NB4 (cell line): ENCODE measurements around the gene OLFM2.

Experiments used
- DNase-seq: peaks from one replicate; pipeline ENCODE4 v3.0.0; 2010; ENCODE audit warnings: low read depth
- H3K4me3 ChIP-seq: one replicate; pipeline ENCODE4 v1.5.1; 2011; ENCODE audit warnings: mild to moderate bottlenecking, low read depth, low read length, moderate library complexity
- CTCF ChIP-seq: IDR thresholded peaks from one replicate; pipeline ENCODE4 v1.5.1; 2012; ENCODE audit warnings: low read depth, low read length
- MAX ChIP-seq: IDR thresholded peaks from 2 replicates; pipeline ENCODE4 v1.6.1; 2011; ENCODE audit warnings: low read depth, low read length
- MYC ChIP-seq: IDR thresholded peaks from 2 replicates; pipeline ENCODE4 v1.6.1; 2011; ENCODE audit warnings: low read depth, low read length
- POLR2A ChIP-seq: IDR thresholded peaks from 2 replicates; pipeline ENCODE4 v1.6.1; 2011; ENCODE audit warnings: mild to moderate bottlenecking; ENCODE audit not compliant: insufficient read length; ENCODE audit errors: extremely low read depth

Gene OLFM2

GRCh38 chr19:9877780-9878510 is 58.4 kb downstream of the OLFM2 start:
- TF ChIP-seq POLR2A (no peak), MYC (no peak), MAX (no peak), CTCF (no peak)
- DNase-seq, result no peak

GRCh38 chr19:9875796-9876195 is 60.5 kb downstream of the OLFM2 start:
- H3K4me3 ChIP-seq, result no peak overlapping the region
- no peak for DNase-seq
- TF ChIP-seq MAX (no peak), MYC (no peak), POLR2A (no peak), CTCF (no peak)

More at GRCh38 chr19:9877780-9878510, 58.4 kb downstream of the OLFM2 start:
- H3K4me3 ChIP-seq, result no peak overlapping the region

- TF ChIP-seq MYC, result no peak
- no peak for TF ChIP-seq MAX
- TF ChIP-seq POLR2A, result no peak
- no peak for TF ChIP-seq CTCF
- H3K4me3 ChIP-seq, result no peak overlapping the region
- DNase-seq, result no peak
Measured at GRCh38 chr19:9875031-9875627, 61.2 kb downstream of the OLFM2 start.

GRCh38 chr19:9872618-9873242 is 63.6 kb downstream of the OLFM2 start:
- no peak for TF ChIP-seq CTCF
- TF ChIP-seq POLR2A, result no peak
- no peak for TF ChIP-seq MAX
- no peak for TF ChIP-seq MYC
- no peak for DNase-seq
- no peak overlapping the region for H3K4me3 ChIP-seq

- H3K4me3 ChIP-seq, result no peak overlapping the region
- no peak for DNase-seq
- TF ChIP-seq MYC (no peak), POLR2A (no peak), CTCF (no peak), MAX (no peak)
Measured at GRCh38 chr19:9871626-9872338, 64.5 kb downstream of the OLFM2 start.
